Choroid plexus epithelial cell (primary cell): Measurements from ENCODE around the gene MANEA.

Experiments
- DNase-seq: peaks from one replicate; pipeline ENCODE4 v3.0.0-alpha.2; 2010; ENCODE audit warnings: low read depth
- H3K4me3 ChIP-seq: 2 replicates; pipeline ENCODE4 v1.5.1; 2011; ENCODE audit warnings: low read depth, mild to moderate bottlenecking, control low read depth, low read length, moderate library complexity
- CTCF ChIP-seq: conservative IDR thresholded peaks from 2 replicates; pipeline ENCODE4 v1.5.1; 2011; ENCODE audit warnings: low read depth, mild to moderate bottlenecking, control low read depth, inconsistent platforms, low read length, moderate library complexity

The MANEA gene

GRCh38 chr6:95577304-95578105 is at the start of gene MANEA:
MANEA (plus strand) TSS chr6:95577535; CDS start chr6:95586440, 8,905 bp downstream.
- DNase-seq: peak; percentile 93
- peak within 1 kb of the TSS; percentile 71 for H3K4me3 ChIP-seq
- TF ChIP-seq CTCF: no peak

GRCh38 chr6:95529762-95530161 is 47.6 kb upstream of the MANEA start:
- no peak overlapping the region for H3K4me3 ChIP-seq
- no peak for DNase-seq
- no peak for TF ChIP-seq CTCF

- H3K4me3 ChIP-seq: no peak overlapping the region
- no peak for DNase-seq
- TF ChIP-seq CTCF: no peak
Observed at GRCh38 chr6:95530176-95530819, 47.0 kb upstream of the MANEA start.

GRCh38 chr6:95543798-95544197 is 33.5 kb upstream of the MANEA start:
- TF ChIP-seq CTCF: no peak
- H3K4me3 ChIP-seq: no peak overlapping the region
- no peak for DNase-seq

- DNase-seq: no peak
- H3K4me3 ChIP-seq: no peak overlapping the region
- TF ChIP-seq CTCF: no peak
Observed at GRCh38 chr6:95544517-95545225, 32.7 kb upstream of the MANEA start.

- no peak for TF ChIP-seq CTCF
- DNase-seq: no peak
Observed at GRCh38 chr6:95545226-95545625, 32.1 kb upstream of the MANEA start.

More at GRCh38 chr6:95545226-95545625, 32.1 kb upstream of the MANEA start:
- no peak overlapping the region for H3K4me3 ChIP-seq
